ENCODE data around the gene PRKN. TPM values are rescaled to one million over a fixed set of nuclear protein-coding genes. Genes with fewer than 3 reads are reported as not detected.

The PRKN gene
- total and polyA plus RNA-seq, 2 experiments from 2014 or later = 11.7 to 28.1 TPM

DNA sequence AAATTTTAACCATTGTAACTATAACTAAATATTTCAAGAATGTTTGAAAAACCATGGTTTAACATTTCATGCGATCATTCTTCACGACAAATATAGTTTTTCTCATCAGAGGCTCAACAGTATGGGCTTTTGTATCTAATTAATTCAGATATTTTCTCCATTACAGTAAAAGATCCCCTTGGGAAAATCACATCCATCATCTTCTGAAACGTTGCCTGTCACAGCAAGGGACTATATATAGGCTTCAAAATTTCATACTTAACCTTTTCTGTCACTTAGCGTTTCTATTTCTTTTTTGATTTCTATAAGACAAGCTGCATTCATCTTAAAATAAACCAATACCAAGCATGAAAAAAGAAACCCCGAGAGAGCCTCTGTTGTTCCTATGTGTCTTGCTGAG is 710.0 kb downstream of the PRKN start:
- TF ChIP-seq, protein P1, sequence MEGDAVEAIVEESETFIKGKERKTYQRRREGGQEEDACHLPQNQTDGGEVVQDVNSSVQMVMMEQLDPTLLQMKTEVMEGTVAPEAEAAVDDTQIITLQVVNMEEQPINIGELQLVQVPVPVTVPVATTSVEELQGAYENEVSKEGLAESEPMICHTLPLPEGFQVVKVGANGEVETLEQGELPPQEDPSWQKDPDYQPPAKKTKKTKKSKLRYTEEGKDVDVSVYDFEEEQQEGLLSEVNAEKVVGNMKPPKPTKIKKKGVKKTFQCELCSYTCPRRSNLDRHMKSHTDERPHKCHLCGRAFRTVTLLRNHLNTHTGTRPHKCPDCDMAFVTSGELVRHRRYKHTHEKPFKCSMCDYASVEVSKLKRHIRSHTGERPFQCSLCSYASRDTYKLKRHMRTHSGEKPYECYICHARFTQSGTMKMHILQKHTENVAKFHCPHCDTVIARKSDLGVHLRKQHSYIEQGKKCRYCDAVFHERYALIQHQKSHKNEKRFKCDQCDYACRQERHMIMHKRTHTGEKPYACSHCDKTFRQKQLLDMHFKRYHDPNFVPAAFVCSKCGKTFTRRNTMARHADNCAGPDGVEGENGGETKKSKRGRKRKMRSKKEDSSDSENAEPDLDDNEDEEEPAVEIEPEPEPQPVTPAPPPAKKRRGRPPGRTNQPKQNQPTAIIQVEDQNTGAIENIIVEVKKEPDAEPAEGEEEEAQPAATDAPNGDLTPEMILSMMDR (IDR thresholded peaks at IDR 0.05; ENCODE audit: low read depth, low read length) = no peak
- no peak for DNase-seq (ENCODE audit: low read depth in 1 of 2, low spot score in 1 of 2)
- Histone ChIP-seq H3K27me3 (no peaks in the 10 kb centered on the region), H3K9me3 (ENCODE audit: low read depth) (no peaks in the 10 kb centered on the region), H3K4me3 (no peak overlapping the region), H3K27ac (no peak overlapping the region), H3K4me1 (ENCODE audit: low read depth) (no peaks in the 10 kb centered on the region), H3K36me3 (no peaks in the 10 kb centered on the region)

DNA sequence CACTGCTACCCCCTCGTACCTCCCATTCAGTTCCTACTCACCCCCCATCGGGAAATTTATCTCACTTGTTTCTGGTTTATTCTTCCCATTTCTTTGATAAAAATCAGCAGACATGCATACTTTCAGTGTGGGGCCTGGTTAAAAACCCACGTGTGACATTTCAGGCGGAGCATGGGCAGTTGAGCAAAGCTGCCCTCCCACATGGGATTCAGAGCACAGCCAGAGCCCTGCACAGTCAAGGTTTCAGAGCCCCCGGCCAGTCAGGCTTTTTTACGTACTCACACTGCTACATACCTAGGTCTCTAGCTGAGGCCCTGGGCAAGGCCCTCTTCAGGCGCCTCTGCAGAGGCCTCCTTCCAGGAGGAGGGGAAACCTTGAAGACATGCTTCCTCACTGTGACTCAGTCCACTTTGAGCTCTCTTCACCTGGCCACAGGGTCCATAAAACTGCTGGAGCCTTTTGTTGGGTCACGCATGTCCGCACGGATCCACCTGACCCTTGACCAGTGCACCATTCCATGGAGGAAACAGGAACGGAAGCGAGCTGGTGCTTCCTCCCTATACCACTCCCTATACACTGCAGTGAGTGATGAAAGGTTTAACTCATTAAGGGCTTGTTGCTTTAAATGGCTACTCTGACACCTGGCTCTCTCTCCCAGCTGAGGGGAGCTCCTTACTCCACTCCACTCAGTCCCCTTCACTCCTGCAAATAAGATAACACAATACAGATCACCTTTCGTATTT is 713.3 kb downstream of the PRKN start:
- Histone ChIP-seq H3K4me1 (ENCODE audit: low read depth) (no peaks in the 10 kb centered on the region), H3K27ac (no peak overlapping the region), H3K4me3 (no peak overlapping the region), H3K27me3 (no peaks in the 10 kb centered on the region), H3K36me3 (no peaks in the 10 kb centered on the region), H3K9me3 (ENCODE audit: low read depth) (no peaks in the 10 kb centered on the region)
- TF ChIP-seq, protein P1 (IDR thresholded peaks at IDR 0.05; ENCODE audit: low read depth, low read length) = no peak
- no peak for DNase-seq (ENCODE audit: low read depth in 1 of 2, low spot score in 1 of 2)

DNA sequence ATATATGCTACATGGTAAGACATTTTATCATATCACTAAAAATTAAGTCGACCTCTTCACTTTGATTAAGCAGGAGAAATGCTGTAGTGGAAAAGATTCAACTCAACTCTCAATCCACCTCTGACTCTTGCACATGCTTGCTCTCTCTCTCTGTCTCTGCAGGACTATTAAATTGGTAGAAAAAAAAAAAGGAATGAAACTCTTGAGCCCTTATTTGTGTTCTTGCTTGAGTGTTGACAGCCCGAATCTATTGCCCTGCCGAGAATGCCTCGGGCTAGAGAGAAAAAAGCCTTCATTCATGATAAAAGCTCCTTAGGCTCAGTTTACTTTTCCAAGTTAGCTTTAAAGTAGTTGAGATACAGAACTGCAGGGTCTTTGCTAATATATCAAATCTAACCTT is 722.2 kb downstream of the PRKN start:
- H3K36me3 ChIP-seq = no peaks in the 10 kb centered on the region
- TF ChIP-seq, protein P1 (IDR thresholded peaks at IDR 0.05; ENCODE audit: low read depth, low read length) = no peak

DNA sequence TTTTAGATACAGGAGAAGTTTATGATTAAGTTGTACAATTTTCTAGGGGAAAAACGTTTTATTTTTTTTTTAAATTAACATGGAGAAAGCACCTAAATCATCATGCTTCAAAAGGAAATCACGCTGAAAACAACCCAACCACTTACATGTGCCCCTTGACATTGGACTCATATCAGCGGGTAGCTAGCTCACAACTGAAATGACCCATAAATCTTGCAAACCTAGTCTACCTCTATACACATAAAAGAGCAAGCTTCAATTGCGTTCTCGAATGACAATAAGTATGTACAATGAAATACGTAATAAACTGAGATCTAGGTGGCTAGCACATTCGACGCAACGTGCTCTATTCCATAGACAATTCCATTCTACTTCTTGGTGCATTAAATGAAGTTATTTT is 730.8 kb downstream of the PRKN start:
- no peak overlapping the region for H3K4me3 ChIP-seq
- TF ChIP-seq, protein P1 (IDR thresholded peaks at IDR 0.05; ENCODE audit: low read depth, low read length) = no peak
- no peak for DNase-seq (ENCODE audit: low read depth in 1 of 2, low spot score in 1 of 2)
- H3K4me1 ChIP-seq (ENCODE audit: low read depth) = no peaks in the 10 kb centered on the region
- no peaks in the 10 kb centered on the region for H3K9me3 ChIP-seq (ENCODE audit: low read depth)
- H3K27me3 ChIP-seq = no peaks in the 10 kb centered on the region
- no peak overlapping the region for H3K27ac ChIP-seq
- no peaks in the 10 kb centered on the region for H3K36me3 ChIP-seq

More for the DNA sequence above, 722.2 kb downstream of the PRKN start:
- H3K4me1 ChIP-seq (ENCODE audit: low read depth) = peaks cover 16% of the 10 kb centered on the region
- peak in 1 of 2 donors; percentile 55 for DNase-seq (ENCODE audit: low read depth in 1 of 2, low spot score in 1 of 2)
- H3K4me3 ChIP-seq = no peak overlapping the region
- H3K9me3 ChIP-seq (ENCODE audit: low read depth) = no peaks in the 10 kb centered on the region
- no peak overlapping the region for H3K27ac ChIP-seq
- H3K27me3 ChIP-seq = no peaks in the 10 kb centered on the region

DNA sequence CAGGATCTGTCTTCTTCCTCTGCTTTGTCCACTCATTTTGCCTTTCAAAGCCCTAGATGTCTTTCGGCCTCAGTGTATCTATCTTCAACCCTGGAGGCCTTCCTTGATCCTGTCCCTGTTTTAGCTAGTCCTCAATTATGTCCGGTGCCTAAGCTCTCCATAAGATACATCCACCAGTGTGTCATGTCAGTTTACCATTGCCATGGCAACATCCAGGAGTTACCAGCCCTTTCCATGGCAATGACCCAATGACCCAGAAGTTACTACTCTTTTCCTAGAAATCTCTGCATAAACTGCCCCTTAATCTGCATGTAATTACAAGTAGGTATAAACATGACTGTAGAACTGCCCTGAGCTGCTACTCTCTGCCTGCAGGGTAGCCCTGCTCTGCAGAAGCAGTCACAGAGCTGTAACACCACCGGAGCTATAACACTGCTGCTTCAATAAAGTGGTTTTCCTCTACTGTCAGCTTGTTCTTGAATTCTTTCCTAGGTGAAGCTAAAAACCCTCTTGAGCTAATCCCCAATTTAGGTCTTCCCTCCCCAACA is 741.6 kb downstream of the PRKN start:
- Histone ChIP-seq H3K36me3 (no peaks in the 10 kb centered on the region), H3K27me3 (no peaks in the 10 kb centered on the region), H3K9me3 (ENCODE audit: low read depth) (no peaks in the 10 kb centered on the region), H3K27ac (no peak overlapping the region), H3K4me1 (ENCODE audit: low read depth) (no peaks in the 10 kb centered on the region), H3K4me3 (no peak overlapping the region)
- DNase-seq (ENCODE audit: low read depth in 1 of 2, low spot score in 1 of 2) = no peak
- TF ChIP-seq, protein P1 (IDR thresholded peaks at IDR 0.05; ENCODE audit: low read depth, low read length) = no peak
